Endothelial cell of umbilical vein (primary cell): Measurements from ENCODE around the gene AKAIN1. TPM values are rescaled to one million over a fixed set of nuclear protein-coding genes. Genes with fewer than 3 reads are reported as not detected.

ENCODE experiments used
- BruUV-seq: library from RNA; stranded (reverse); fragments of 400-500 nt; replicated peaks from 2 replicates; lab custom pipeline; 2021; lab: Mats Ljungman, UMichigan
- CTCF ChIA-PET: fragments of 300-600, 350-600 bp; sonication (Branson Sonifier 250); formaldehyde crosslinking; loops from one replicate; lab custom pipeline; 2021; ENCODE audit warnings: antibody characterized with exemption, inconsistent platforms; lab: Charles Lee
- POLR2A ChIA-PET: fragments of 300-600, 350-600 bp; sonication (Branson Sonifier 250); formaldehyde crosslinking; loops from one replicate; lab custom pipeline; 2021; ENCODE audit warnings: antibody characterized with exemption, inconsistent platforms; lab: Charles Lee
- DNase-seq: peaks from one replicate; pipeline ENCODE4 v3.0.0-alpha.2; 2011; ENCODE audit warnings: low read depth, low spot score
- FAIRE-seq: peaks from 2 replicates; lab custom pipeline; 2011; peaks lifted over from hg19 to GRCh38; lab: Jason Lieb, UNC
- H2AFZ ChIP-seq: 2 replicates; pipeline ENCODE4 v1.6.0; 2012; ENCODE audit warnings: low read depth, low read length, control low read depth, inconsistent platforms
- H3K27ac ChIP-seq: 2 replicates; pipeline ENCODE4 v1.5.1; 2011; ENCODE audit warnings: low read depth, mild to moderate bottlenecking, control low read depth, low read length, moderate library complexity; ENCODE audit not compliant: insufficient read depth
- H3K27me3 ChIP-seq, 2 experiments: 2 replicates each; pipeline versions ENCODE4 v1.6.0 to v1.6.1; 2011; ENCODE audit warnings: low read length in 2 of 2, mixed read lengths in 1 of 2; ENCODE audit not compliant: control insufficient read depth in 2 of 2, insufficient read depth in 2 of 2
- H3K36me3 ChIP-seq, 2 experiments: 2 replicates in 1 of 2; 3 replicates in 1 of 2; pipeline ENCODE4 v1.5.1; 2011; ENCODE audit warnings: low read length in 2 of 2, mild to moderate bottlenecking in 1 of 2, moderate library complexity in 1 of 2; ENCODE audit not compliant: control insufficient read depth in 2 of 2, insufficient read depth in 2 of 2; ENCODE audit errors: extremely low read depth in 1 of 2
- H3K4me1 ChIP-seq: 3 replicates; pipeline ENCODE4 v1.5.1; 2011; ENCODE audit warnings: mild to moderate bottlenecking, low read length; ENCODE audit not compliant: control insufficient read depth, insufficient read depth; ENCODE audit errors: extremely low read depth
- H3K4me2 ChIP-seq: 2 replicates; pipeline ENCODE4 v1.6.1; 2011; ENCODE audit warnings: low read length, control low read depth, mixed read lengths; ENCODE audit not compliant: insufficient read depth
- H3K4me3 ChIP-seq, 3 experiments: fragments of 200-600 bp in 1 of 3; sonication (generic), shearing (Covaris generic) in 1 of 3; replicated peaks in 1 of 3; 2 replicates each; pipeline ENCODE4 v1.5.1; 2011 to 2016; ENCODE audit warnings: control low read depth in 3 of 3, low read length in 3 of 3, mild to moderate bottlenecking in 2 of 3, inconsistent platforms in 1 of 3, low read depth in 1 of 3, moderate library complexity in 1 of 3; ENCODE audit not compliant: insufficient read depth in 1 of 3
- H3K79me2 ChIP-seq: 2 replicates; pipeline ENCODE4 v1.6.0; 2012; ENCODE audit warnings: low read length, inconsistent platforms; ENCODE audit not compliant: control insufficient read depth, insufficient read depth
- H3K9ac ChIP-seq: replicated peaks from 2 replicates; pipeline ENCODE3; 2011; ENCODE audit warnings: low read length, control low read depth; ENCODE audit not compliant: insufficient read depth; ENCODE audit errors: extremely low read depth
- H3K9me1 ChIP-seq: replicated peaks from 3 replicates; pipeline ENCODE4 v1.6.0; 2011; ENCODE audit warnings: mild to moderate bottlenecking, low read length; ENCODE audit not compliant: control insufficient read depth, insufficient read depth; ENCODE audit errors: extremely low read depth
- H3K9me3 ChIP-seq: replicated peaks from 2 replicates; pipeline ENCODE4 v1.5.1; 2012; ENCODE audit warnings: low read length, inconsistent platforms; ENCODE audit not compliant: control insufficient read depth, insufficient read depth
- H4K20me1 ChIP-seq: replicated peaks from 2 replicates; pipeline ENCODE3; 2011; ENCODE audit warnings: mild to moderate bottlenecking, low read length; ENCODE audit not compliant: control insufficient read depth, insufficient read depth; ENCODE audit errors: extremely low read depth
- CTCF ChIP-seq, 2 donors: IDR thresholded peaks; 1 replicate in 1 of 2; 2 replicates in 1 of 2; pipeline ENCODE4 v1.5.1; 2011; ENCODE audit warnings: low read length in 2 of 2, mild to moderate bottlenecking in 2 of 2, moderate library complexity in 2 of 2, control low read depth in 1 of 2, inconsistent platforms in 1 of 2, low read depth in 1 of 2; ENCODE audit not compliant: insufficient read depth in 1 of 2; ENCODE audit errors: extremely low read depth in 1 of 2
- EZH2 ChIP-seq: IDR thresholded peaks from 2 replicates; pipeline ENCODE4 v1.6.1; 2012; ENCODE audit warnings: borderline replicate concordance, low read depth, mild to moderate bottlenecking, moderate library complexity, low read length, inconsistent platforms; ENCODE audit not compliant: severe bottlenecking
- FOS ChIP-seq: IDR thresholded peaks from 2 replicates; pipeline ENCODE4 v1.6.1; 2011; ENCODE audit warnings: mild to moderate bottlenecking, low read length, moderate library complexity, borderline replicate concordance; ENCODE audit not compliant: insufficient read depth
- GATA2 ChIP-seq: IDR thresholded peaks from 2 replicates; pipeline ENCODE4 v1.7.0; 2011; ENCODE audit warnings: low read depth, mild to moderate bottlenecking, moderate library complexity, mixed read lengths, low read length; ENCODE audit not compliant: insufficient read length, insufficient read depth
- JUN ChIP-seq: IDR thresholded peaks from 2 replicates; pipeline ENCODE4 v1.6.1; 2011; ENCODE audit warnings: borderline replicate concordance, low read depth; ENCODE audit not compliant: insufficient read length, insufficient read depth
- MAX ChIP-seq: IDR thresholded peaks from 2 replicates; pipeline ENCODE4 v1.6.1; 2011; ENCODE audit not compliant: insufficient read depth, insufficient read length
- MYC ChIP-seq: IDR thresholded peaks from one replicate; pipeline ENCODE4 v1.6.1; 2011; ENCODE audit warnings: mild to moderate bottlenecking, low read depth, low read length
- POLR2A ChIP-seq: IDR thresholded peaks from 2 replicates; pipeline ENCODE4 v1.6.1; 2012; ENCODE audit warnings: low read depth, mild to moderate bottlenecking, control low read depth, low read length
- POLR2AphosphoS5 ChIP-seq: IDR thresholded peaks from 2 replicates; pipeline ENCODE4 v1.6.1; 2012; ENCODE audit warnings: low read depth, mild to moderate bottlenecking, control low read depth, low read length, moderate library complexity; ENCODE audit not compliant: insufficient read depth
- dilution Hi-C: fragments of 300-500 bp; cut with MboI; formaldehyde crosslinking; loops from one replicate; pipeline ENCODE4 v1.15.0; 2019; ENCODE audit warnings: low sequenced_read_pairs; ENCODE audit not compliant: extremely low pct_ligation_motif_present
- intact Hi-C: fragments of 100-400 bp; cut with micrococcal nuclease; formaldehyde crosslinking; loops from one replicate; pipeline ENCODE4 v1.10.0; 2022
- polyA plus RNA-seq, 4 experiments: library from polyadenylated mRNA; depleted of rRNA in 3 of 4; stranded (reverse) in 3 of 4; unstranded in 1 of 4; fragments of >200 nt; gene quantifications; 2 replicates each; pipeline versions ENCODE4 v1.2.1 to v1.2.3, GENCODE V29; 2011 to 2012; ENCODE audit warnings: missing spikeins in 1 of 4
- total RNA-seq: library from RNA; stranded (reverse); gene quantifications from 2 replicates; pipeline ENCODE4 v1.2.3, GENCODE V29; 2021

The AKAIN1 gene
- total and polyA plus RNA-seq, 2 donors (not counting 3 experiments of a cell fraction or from before 2014, with no cell fraction given), result not detected

- Histone ChIP-seq H3K4me3 (no peak overlapping the region), H3K27me3 (no peaks in the 10 kb centered on the region), H3K9me3 (no peaks in the 10 kb centered on the region), H3K4me1 (no peaks in the 10 kb centered on the region), H3K9ac (no peak overlapping the region), H3K27ac (no peak overlapping the region), H4K20me1 (no peaks in the 10 kb centered on the region), H2AFZ (no peak overlapping the region), H3K9me1 (no peaks in the 10 kb centered on the region), H3K4me2 (no peak overlapping the region), H3K79me2 (no peaks in the 10 kb centered on the region), H3K36me3 (no peaks in the 10 kb centered on the region)
- no peak for DNase-seq
- intact Hi-C loops (no loop called here), dilution Hi-C loops (no loop called here)
- BruUV-seq, result no TSS peak
- no peak for TF ChIP-seq JUN
- TF ChIP-seq EZH2, result no peak
- TF ChIP-seq FOS, result no peak
- no peak for TF ChIP-seq POLR2AphosphoS5
- TF ChIP-seq MAX, result no peak
- TF ChIP-seq CTCF (IDR thresholded peaks at IDR 0.05; ENCODE audit: extremely low read depth in 1 of 2, insufficient read depth in 1 of 2, low read depth in 1 of 2, low read length in 2 of 2), result no peak
- no peak for TF ChIP-seq MYC
- no peak for TF ChIP-seq POLR2A
- TF ChIP-seq GATA2, result no peak
- FAIRE-seq, result no peak
- CTCF ChIA-PET, result no interaction called here
- POLR2A ChIA-PET, result no interaction called here
Observed at GRCh38 chr18:5142131-5142530, 54.9 kb downstream of the AKAIN1 start.
